ENCODE results near the gene PRAF2.
A peak's percentile ranks its signal among the peaks of the same experiment; 100 is the strongest.

PRAF2 gene

GRCh38 chrX:49070988-49071387 lies 2.8 kb downstream of the PRAF2 start:
- Histone ChIP-seq H3K4me3 (ENCODE audit: low read length) (no peak overlapping the region), H3K9ac (ENCODE audit: low read length) (no peak overlapping the region), H3K9me3 (ENCODE audit: control insufficient read depth, low read length) (no peaks in the 10 kb centered on the region), H3K27me3 (ENCODE audit: control insufficient read depth, insufficient read depth, low read length) (no peaks in the 10 kb centered on the region), H3K36me3 (ENCODE audit: control insufficient read depth, insufficient read depth, low read length) (no peaks in the 10 kb centered on the region), H3K4me1 (ENCODE audit: control insufficient read depth, insufficient read depth, low read length) (peaks cover 18% of the 10 kb centered on the region)

- no peak overlapping the region for H3K9ac ChIP-seq (ENCODE audit: low read length)
- H3K27me3 ChIP-seq (ENCODE audit: control insufficient read depth, insufficient read depth, low read length), result no peaks in the 10 kb centered on the region
- no peaks in the 10 kb centered on the region for H3K36me3 ChIP-seq (ENCODE audit: control insufficient read depth, insufficient read depth, low read length)
Observed at GRCh38 chrX:49069038-49069437, 4.8 kb downstream of the PRAF2 start.

GRCh38 chrX:49067285-49068120 lies 6.3 kb downstream of the PRAF2 start:
- peaks cover 7% of the 10 kb centered on the region for H3K4me1 ChIP-seq (ENCODE audit: control insufficient read depth, insufficient read depth, low read length)
- H3K9me3 ChIP-seq (ENCODE audit: control insufficient read depth, low read length), result no peaks in the 10 kb centered on the region
- H3K36me3 ChIP-seq (ENCODE audit: control insufficient read depth, insufficient read depth, low read length), result no peaks in the 10 kb centered on the region

More at GRCh38 chrX:49069038-49069437, 4.8 kb downstream of the PRAF2 start:
- Histone ChIP-seq H3K4me1 (ENCODE audit: control insufficient read depth, insufficient read depth, low read length) (peaks cover 15% of the 10 kb centered on the region), H3K9me3 (ENCODE audit: control insufficient read depth, low read length) (no peaks in the 10 kb centered on the region), H3K4me3 (ENCODE audit: low read length) (no peak overlapping the region)

GRCh38 chrX:49066690-49067089 lies 7.1 kb downstream of the PRAF2 start:
- H3K27me3 ChIP-seq (ENCODE audit: control insufficient read depth, insufficient read depth, low read length), result no peaks in the 10 kb centered on the region
- H3K9me3 ChIP-seq (ENCODE audit: control insufficient read depth, low read length), result no peaks in the 10 kb centered on the region
- H3K4me1 ChIP-seq (ENCODE audit: control insufficient read depth, insufficient read depth, low read length), result peaks cover 1% of the 10 kb centered on the region
- H3K4me3 ChIP-seq (ENCODE audit: low read length), result no peak overlapping the region
- H3K9ac ChIP-seq (ENCODE audit: low read length), result no peak overlapping the region
- H3K36me3 ChIP-seq (ENCODE audit: control insufficient read depth, insufficient read depth, low read length), result no peaks in the 10 kb centered on the region

More at GRCh38 chrX:49067285-49068120, 6.3 kb downstream of the PRAF2 start:
- no peak overlapping the region for H3K4me3 ChIP-seq (ENCODE audit: low read length)
- no peaks in the 10 kb centered on the region for H3K27me3 ChIP-seq (ENCODE audit: control insufficient read depth, insufficient read depth, low read length)
- no peak overlapping the region for H3K9ac ChIP-seq (ENCODE audit: low read length)

- no peaks in the 10 kb centered on the region for H3K27me3 ChIP-seq (ENCODE audit: control insufficient read depth, insufficient read depth, low read length)
- no peak overlapping the region for H3K4me3 ChIP-seq (ENCODE audit: low read length)
- no peaks in the 10 kb centered on the region for H3K36me3 ChIP-seq (ENCODE audit: control insufficient read depth, insufficient read depth, low read length)
- no peaks in the 10 kb centered on the region for H3K4me1 ChIP-seq (ENCODE audit: control insufficient read depth, insufficient read depth, low read length)
- no peaks in the 10 kb centered on the region for H3K9me3 ChIP-seq (ENCODE audit: control insufficient read depth, low read length)
- no peak overlapping the region for H3K9ac ChIP-seq (ENCODE audit: low read length)
Observed at GRCh38 chrX:49066278-49066677, 7.5 kb downstream of the PRAF2 start.

GRCh38 chrX:49064735-49065134 lies 9.1 kb downstream of the PRAF2 start:
- Histone ChIP-seq H3K9ac (ENCODE audit: low read length) (no peak overlapping the region), H3K36me3 (ENCODE audit: control insufficient read depth, insufficient read depth, low read length) (no peaks in the 10 kb centered on the region), H3K4me3 (ENCODE audit: low read length) (no peak overlapping the region), H3K4me1 (ENCODE audit: control insufficient read depth, insufficient read depth, low read length) (peaks cover 3% of the 10 kb centered on the region), H3K27me3 (ENCODE audit: control insufficient read depth, insufficient read depth, low read length) (no peaks in the 10 kb centered on the region), H3K9me3 (ENCODE audit: control insufficient read depth, low read length) (no peaks in the 10 kb centered on the region)

GRCh38 chrX:49064303-49064702 lies 9.5 kb downstream of the PRAF2 start:
- Histone ChIP-seq H3K9ac (ENCODE audit: low read length) (no peak overlapping the region), H3K9me3 (ENCODE audit: control insufficient read depth, low read length) (no peaks in the 10 kb centered on the region), H3K4me3 (ENCODE audit: low read length) (no peak overlapping the region), H3K27me3 (ENCODE audit: control insufficient read depth, insufficient read depth, low read length) (no peaks in the 10 kb centered on the region), H3K4me1 (ENCODE audit: control insufficient read depth, insufficient read depth, low read length) (peaks cover 3% of the 10 kb centered on the region), H3K36me3 (ENCODE audit: control insufficient read depth, insufficient read depth, low read length) (no peaks in the 10 kb centered on the region)

- H3K9ac ChIP-seq (ENCODE audit: low read length), result no peak overlapping the region
- H3K27me3 ChIP-seq (ENCODE audit: control insufficient read depth, insufficient read depth, low read length), result no peaks in the 10 kb centered on the region
- H3K9me3 ChIP-seq (ENCODE audit: control insufficient read depth, low read length), result no peaks in the 10 kb centered on the region
- H3K4me1 ChIP-seq (ENCODE audit: control insufficient read depth, insufficient read depth, low read length), result peaks cover 4% of the 10 kb centered on the region
- no peaks in the 10 kb centered on the region for H3K36me3 ChIP-seq (ENCODE audit: control insufficient read depth, insufficient read depth, low read length)
- no peak overlapping the region for H3K4me3 ChIP-seq (ENCODE audit: low read length)
Observed at GRCh38 chrX:49063715-49064114, 10.1 kb downstream of the PRAF2 start.

GRCh38 chrX:49061916-49062315 lies 11.9 kb downstream of the PRAF2 start:
- Histone ChIP-seq H3K36me3 (ENCODE audit: control insufficient read depth, insufficient read depth, low read length) (no peaks in the 10 kb centered on the region), H3K9ac (ENCODE audit: low read length) (no peak overlapping the region), H3K4me3 (ENCODE audit: low read length) (no peak overlapping the region), H3K4me1 (ENCODE audit: control insufficient read depth, insufficient read depth, low read length) (peaks cover 7% of the 10 kb centered on the region), H3K27me3 (ENCODE audit: control insufficient read depth, insufficient read depth, low read length) (no peaks in the 10 kb centered on the region), H3K9me3 (ENCODE audit: control insufficient read depth, low read length) (no peaks in the 10 kb centered on the region)

GRCh38 chrX:49061490-49061889 lies 12.3 kb downstream of the PRAF2 start:
- no peak overlapping the region for H3K9ac ChIP-seq (ENCODE audit: low read length)

GRCh38 chrX:49060914-49061313 lies 12.9 kb downstream of the PRAF2 start:
- Histone ChIP-seq H3K9me3 (ENCODE audit: control insufficient read depth, low read length) (no peaks in the 10 kb centered on the region), H3K9ac (ENCODE audit: low read length) (no peak overlapping the region), H3K36me3 (ENCODE audit: control insufficient read depth, insufficient read depth, low read length) (no peaks in the 10 kb centered on the region), H3K4me1 (ENCODE audit: control insufficient read depth, insufficient read depth, low read length) (peaks cover 7% of the 10 kb centered on the region), H3K4me3 (ENCODE audit: low read length) (no peak overlapping the region), H3K27me3 (ENCODE audit: control insufficient read depth, insufficient read depth, low read length) (no peaks in the 10 kb centered on the region)

More at GRCh38 chrX:49061490-49061889, 12.3 kb downstream of the PRAF2 start:
- H3K9me3 ChIP-seq (ENCODE audit: control insufficient read depth, low read length), result no peaks in the 10 kb centered on the region
- H3K27me3 ChIP-seq (ENCODE audit: control insufficient read depth, insufficient read depth, low read length), result no peaks in the 10 kb centered on the region
- no peak overlapping the region for H3K4me3 ChIP-seq (ENCODE audit: low read length)
- peaks cover 7% of the 10 kb centered on the region for H3K4me1 ChIP-seq (ENCODE audit: control insufficient read depth, insufficient read depth, low read length)
- no peaks in the 10 kb centered on the region for H3K36me3 ChIP-seq (ENCODE audit: control insufficient read depth, insufficient read depth, low read length)

- Histone ChIP-seq H3K4me1 (ENCODE audit: control insufficient read depth, insufficient read depth, low read length) (peaks cover 7% of the 10 kb centered on the region), H3K9ac (ENCODE audit: low read length) (peak overlapping the region; percentile 81), H3K4me3 (ENCODE audit: low read length) (peak overlapping the region; percentile 41), H3K36me3 (ENCODE audit: control insufficient read depth, insufficient read depth, low read length) (no peaks in the 10 kb centered on the region), H3K9me3 (ENCODE audit: control insufficient read depth, low read length) (no peaks in the 10 kb centered on the region), H3K27me3 (ENCODE audit: control insufficient read depth, insufficient read depth, low read length) (no peaks in the 10 kb centered on the region)
Observed at GRCh38 chrX:49059681-49060085, 14.1 kb downstream of the PRAF2 start.
